SK-N-SH (cell line): ENCODE measurements around the gene MCM5. TPM values are rescaled to one million over a fixed set of nuclear protein-coding genes. Genes with fewer than 3 reads are reported as not detected.
A peak's percentile ranks its signal among the peaks of the same experiment; 100 is the strongest.

Experiments used
- CTCF ChIA-PET: fragments of 300-600, 350-600 bp; formaldehyde crosslinking; extraction: SDS; loops from one replicate; lab custom pipeline; 2021; lab: Yijun Ruan, JAX
- POLR2A ChIA-PET: fragments of 350-600 bp; sonication (Branson Sonifier 250); formaldehyde crosslinking; extraction: SDS; loops from one replicate; lab custom pipeline; 2020; ENCODE audit warnings: antibody characterized with exemption, inconsistent platforms; lab: Yijun Ruan, JAX
- DNase-seq: peaks from one replicate; pipeline ENCODE4 v3.0.0; 2012
- H2AFZ ChIP-seq: fragments of 200-600 bp; sonication (generic); 2 replicates; pipeline ENCODE4 v1.8.1; 2016; ENCODE audit warnings: antibody characterized with exemption, mild to moderate bottlenecking, low read depth
- H3F3A ChIP-seq: fragments of 200-600 bp; sonication (generic); replicated peaks from 2 replicates; pipeline ENCODE3; 2016; ENCODE audit warnings: antibody characterized with exemption, mild to moderate bottlenecking; ENCODE audit not compliant: insufficient read depth
- H3K27ac ChIP-seq, 2 experiments: fragments of 200-500 bp in 1 of 2; fragments of 200-600 bp in 1 of 2; sonication (Bioruptor generic) in 1 of 2; sonication (generic), shearing (Covaris generic) in 1 of 2; 2 replicates each; pipeline versions ENCODE4 v1.5.1 to v1.6.1; 2014 to 2016; ENCODE audit warnings: low read depth in 2 of 2, inconsistent platforms in 1 of 2, low read length in 1 of 2, mild to moderate bottlenecking in 1 of 2, mixed read lengths in 1 of 2
- H3K27me3 ChIP-seq: fragments of 200-600 bp; sonication (generic), shearing (Covaris generic); 2 replicates; pipeline ENCODE4 v1.6.1; 2016; ENCODE audit warnings: mixed run types; ENCODE audit not compliant: insufficient read depth
- H3K36me3 ChIP-seq, 2 experiments: fragments of 200-500 bp in 1 of 2; fragments of 200-600 bp in 1 of 2; sonication (Bioruptor generic) in 1 of 2; sonication (generic) in 1 of 2; replicated peaks in 1 of 2; 2 replicates each; pipeline versions ENCODE3 to v1.5.1; 2014 to 2016; ENCODE audit warnings: low read length in 1 of 2, mild to moderate bottlenecking in 1 of 2; ENCODE audit not compliant: insufficient read depth in 2 of 2, control insufficient read depth in 1 of 2
- H3K4me1 ChIP-seq, 2 experiments: fragments of 200-500 bp in 1 of 2; fragments of 200-600 bp in 1 of 2; sonication (Bioruptor generic) in 1 of 2; sonication (generic), shearing (Covaris generic) in 1 of 2; 2 replicates each; pipeline versions ENCODE4 v1.5.1 to v1.6.1; 2014 to 2016; ENCODE audit warnings: low read depth in 1 of 2, low read length in 1 of 2, mixed run types in 1 of 2; ENCODE audit not compliant: insufficient read depth in 2 of 2, control insufficient read depth in 1 of 2
- H3K4me2 ChIP-seq: fragments of 200-600 bp; sonication (generic), shearing (Covaris generic); 2 replicates; pipeline ENCODE4 v1.6.1; 2017; ENCODE audit warnings: mixed run types
- H3K4me3 ChIP-seq, 2 experiments: fragments of 200-500 bp in 1 of 2; fragments of 200-600 bp in 1 of 2; sonication (Bioruptor generic) in 1 of 2; sonication (generic), shearing (Covaris generic) in 1 of 2; 2 replicates each; pipeline versions ENCODE4 v1.5.1 to v1.8.1; 2014 to 2016; ENCODE audit warnings: low read depth in 2 of 2, inconsistent platforms in 1 of 2, low read length in 1 of 2, mild to moderate bottlenecking in 1 of 2, mixed read lengths in 1 of 2, moderate library complexity in 1 of 2
- H3K79me2 ChIP-seq: fragments of 200-600 bp; sonication (generic); 2 replicates; pipeline ENCODE4 v1.8.1; 2017; ENCODE audit warnings: mild to moderate bottlenecking; ENCODE audit not compliant: insufficient read depth
- H3K9ac ChIP-seq: fragments of 200-600 bp; sonication (generic); 2 replicates; pipeline ENCODE4 v1.6.1; 2017; ENCODE audit warnings: mixed run types
- H3K9me2 ChIP-seq: fragments of 200-600 bp; sonication (generic); 2 replicates; pipeline ENCODE4 v1.6.1; 2017; ENCODE audit warnings: mixed run types
- H3K9me3 ChIP-seq: fragments of 200-600 bp; sonication (generic); 2 replicates; pipeline ENCODE4 v1.6.1; 2017; ENCODE audit warnings: mixed run types, mild to moderate bottlenecking, moderate library complexity
- H4K20me1 ChIP-seq: fragments of 200-600 bp; sonication (generic); 2 replicates; pipeline ENCODE4 v1.6.1; 2017; ENCODE audit warnings: mild to moderate bottlenecking, mixed run types; ENCODE audit not compliant: insufficient read depth
- ELF1 ChIP-seq: IDR thresholded peaks from 2 replicates; pipeline ENCODE4 v1.4.0; 2012
- FOXM1 ChIP-seq: IDR thresholded peaks from 2 replicates; pipeline ENCODE4 v1.4.0; 2012; ENCODE audit warnings: low read depth, mild to moderate bottlenecking
- GATA2 ChIP-seq: sonication (generic); formaldehyde crosslinking; IDR thresholded peaks from 2 replicates; pipeline ENCODE4 v1.5.0; 2020; ENCODE audit warnings: mild to moderate bottlenecking, missing genetic modification reagents
- JUND ChIP-seq: IDR thresholded peaks from 2 replicates; pipeline ENCODE4 v1.4.0; 2012
- MXI1 ChIP-seq: IDR thresholded peaks from 2 replicates; pipeline ENCODE4 v1.6.1; 2012; ENCODE audit warnings: mild to moderate bottlenecking, low read depth, low read length, improper control_type of control experiment
- NRF1 ChIP-seq: IDR thresholded peaks from 2 replicates; pipeline ENCODE4 v1.6.1; 2012; ENCODE audit warnings: low read depth, mild to moderate bottlenecking, low read length
- RAD21 ChIP-seq: IDR thresholded peaks from 2 replicates; pipeline ENCODE4 v1.6.1; 2012; ENCODE audit warnings: mild to moderate bottlenecking, low read length
- RFX5 ChIP-seq: IDR thresholded peaks from 2 replicates; pipeline ENCODE4 v1.6.1; 2012; ENCODE audit warnings: mild to moderate bottlenecking, improper control_type of control experiment, low read length
- SMC3 ChIP-seq: IDR thresholded peaks from 2 replicates; pipeline ENCODE4 v1.6.1; 2012; ENCODE audit warnings: low read depth, low read length, improper control_type of control experiment
- TAF1 ChIP-seq: IDR thresholded peaks from 2 replicates; pipeline ENCODE4 v1.6.1; 2012; ENCODE audit warnings: low read depth, mild to moderate bottlenecking, low read length, moderate library complexity, borderline replicate concordance
- TCF12 ChIP-seq: IDR thresholded peaks from 2 replicates; pipeline ENCODE4 v1.4.0; 2012
- TEAD4 ChIP-seq: IDR thresholded peaks from 2 replicates; pipeline ENCODE4 v1.4.0; 2012; ENCODE audit warnings: mild to moderate bottlenecking, borderline replicate concordance; ENCODE audit not compliant: insufficient read depth
- WGBS: methylation state at CpG from one replicate; pipeline ENCODE4 v1.1.6; 2017; ENCODE audit warnings: low lambda C conversion rate; 5-methylcytosine and 5-hydroxymethylcytosine counted together
- polyA plus RNA-seq, 3 experiments: library from polyadenylated mRNA; depleted of rRNA; stranded (reverse); fragments of >200 nt; gene quantifications; 2 replicates each; pipeline ENCODE4 v1.2.3, GENCODE V29; 2012
- TF ChIP-seq, protein P1 (sequence below): fragments of 150-350 bp; IDR thresholded peaks from 2 replicates; pipeline ENCODE4 v1.6.1; 2016; ENCODE audit warnings: mild to moderate bottlenecking, low read depth, low read length
- TF ChIP-seq, protein P2 (sequence below): IDR thresholded peaks from 2 replicates; pipeline ENCODE4 v1.4.0; 2012; ENCODE audit warnings: low read depth
- TF ChIP-seq, protein P3 (sequence below): IDR thresholded peaks from 2 replicates; pipeline ENCODE4 v1.4.0; 2012; ENCODE audit warnings: low read depth, borderline replicate concordance
- TF ChIP-seq, protein P4 (sequence below): IDR thresholded peaks from 2 replicates; pipeline ENCODE4 v1.4.0; 2012; ENCODE audit warnings: low read depth, borderline replicate concordance

MCM5 gene
- polyA plus RNA-seq, 1 of the 3 experiments (the other 2 are of a cell fraction): 42.9 TPM

DNA sequence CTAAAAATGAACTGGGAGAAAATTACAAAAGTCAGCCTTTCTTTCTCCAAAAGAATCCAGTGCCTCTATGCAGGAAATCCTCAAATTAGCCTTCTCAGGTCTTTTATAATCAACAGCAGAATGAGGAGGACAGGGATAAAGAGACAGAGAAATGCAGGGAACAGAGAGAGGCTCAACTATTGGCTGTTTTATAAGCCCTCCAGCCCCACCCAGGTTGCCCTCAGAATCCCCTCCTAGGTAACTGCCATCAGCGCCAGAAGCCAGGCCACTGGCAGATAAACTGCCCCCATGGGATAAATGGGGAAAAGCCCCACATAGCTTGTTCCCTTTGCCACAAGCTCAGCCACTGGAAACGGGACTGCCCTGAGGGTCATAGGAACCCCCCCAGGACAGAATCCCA lies 29.9 kb upstream of the MCM5 start:
- no peak overlapping the region for H2AFZ ChIP-seq

DNA sequence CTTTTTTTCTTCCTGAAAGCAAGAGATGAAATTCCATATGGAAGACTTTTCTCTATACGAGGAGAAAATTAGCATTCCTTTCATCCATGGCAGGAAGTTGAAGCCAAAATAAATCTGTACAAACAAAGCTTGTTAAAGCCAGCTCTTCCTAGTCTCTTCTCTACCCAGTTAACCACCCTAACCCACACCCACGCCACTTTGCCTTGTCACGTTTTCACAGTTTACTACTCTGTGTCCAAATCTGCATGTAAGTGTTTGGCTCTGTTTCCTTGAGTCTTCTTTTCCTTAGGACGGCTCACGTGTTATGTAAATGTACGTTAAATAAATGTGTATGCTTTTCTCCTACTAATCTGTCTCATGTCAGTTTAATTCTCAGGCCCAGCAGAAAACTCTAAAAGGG lies 26.2 kb upstream of the MCM5 start:
- Histone ChIP-seq H3K79me2 (no peaks in the 10 kb centered on the region), H3K36me3 (no peaks in the 10 kb centered on the region), H3F3A (peaks cover 12% of the 10 kb centered on the region), H2AFZ (no peak overlapping the region), H3K27ac (no peak overlapping the region), H3K27me3 (no peaks in the 10 kb centered on the region), H3K9me2 (no peaks in the 10 kb centered on the region), H3K9me3 (no peaks in the 10 kb centered on the region), H3K9ac (no peak overlapping the region), H4K20me1 (no peaks in the 10 kb centered on the region), H3K4me2 (no peak overlapping the region), H3K4me3 (no peak overlapping the region), H3K4me1 (peaks cover 8 to 13% of the 10 kb centered on the region in 2 experiments; a peak in 3 of 4 replicates)
- DNase-seq: no peak
- WGBS: 90% methylated on average over 6 of the region's 6 CpGs
- TF ChIP-seq, protein P1, sequence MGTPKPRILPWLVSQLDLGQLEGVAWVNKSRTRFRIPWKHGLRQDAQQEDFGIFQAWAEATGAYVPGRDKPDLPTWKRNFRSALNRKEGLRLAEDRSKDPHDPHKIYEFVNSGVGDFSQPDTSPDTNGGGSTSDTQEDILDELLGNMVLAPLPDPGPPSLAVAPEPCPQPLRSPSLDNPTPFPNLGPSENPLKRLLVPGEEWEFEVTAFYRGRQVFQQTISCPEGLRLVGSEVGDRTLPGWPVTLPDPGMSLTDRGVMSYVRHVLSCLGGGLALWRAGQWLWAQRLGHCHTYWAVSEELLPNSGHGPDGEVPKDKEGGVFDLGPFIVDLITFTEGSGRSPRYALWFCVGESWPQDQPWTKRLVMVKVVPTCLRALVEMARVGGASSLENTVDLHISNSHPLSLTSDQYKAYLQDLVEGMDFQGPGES: no peak
- TF ChIP-seq JUND (no peak), NRF1 (no peak)
- ChIA-PET POLR2A (no interaction called here), CTCF (no interaction called here)

More for the DNA sequence above, 29.9 kb upstream of the MCM5 start:
- H3K27ac ChIP-seq: peak overlapping the region in 1 of 2 experiments; percentile 24; a peak in 1 of 4 replicates
- TF ChIP-seq TEAD4 (no peak), SMC3 (no peak), TAF1 (no peak), FOXM1 (no peak), ELF1 (no peak), RAD21 (no peak), MXI1 (no peak), GATA2 (CRISPR knock-in tag) (no peak), JUND (no peak), RFX5 (no peak), TCF12 (no peak)
- TF ChIP-seq, protein P2, sequence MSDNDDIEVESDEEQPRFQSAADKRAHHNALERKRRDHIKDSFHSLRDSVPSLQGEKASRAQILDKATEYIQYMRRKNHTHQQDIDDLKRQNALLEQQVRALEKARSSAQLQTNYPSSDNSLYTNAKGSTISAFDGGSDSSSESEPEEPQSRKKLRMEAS: no peak
- TF ChIP-seq, protein P3, sequence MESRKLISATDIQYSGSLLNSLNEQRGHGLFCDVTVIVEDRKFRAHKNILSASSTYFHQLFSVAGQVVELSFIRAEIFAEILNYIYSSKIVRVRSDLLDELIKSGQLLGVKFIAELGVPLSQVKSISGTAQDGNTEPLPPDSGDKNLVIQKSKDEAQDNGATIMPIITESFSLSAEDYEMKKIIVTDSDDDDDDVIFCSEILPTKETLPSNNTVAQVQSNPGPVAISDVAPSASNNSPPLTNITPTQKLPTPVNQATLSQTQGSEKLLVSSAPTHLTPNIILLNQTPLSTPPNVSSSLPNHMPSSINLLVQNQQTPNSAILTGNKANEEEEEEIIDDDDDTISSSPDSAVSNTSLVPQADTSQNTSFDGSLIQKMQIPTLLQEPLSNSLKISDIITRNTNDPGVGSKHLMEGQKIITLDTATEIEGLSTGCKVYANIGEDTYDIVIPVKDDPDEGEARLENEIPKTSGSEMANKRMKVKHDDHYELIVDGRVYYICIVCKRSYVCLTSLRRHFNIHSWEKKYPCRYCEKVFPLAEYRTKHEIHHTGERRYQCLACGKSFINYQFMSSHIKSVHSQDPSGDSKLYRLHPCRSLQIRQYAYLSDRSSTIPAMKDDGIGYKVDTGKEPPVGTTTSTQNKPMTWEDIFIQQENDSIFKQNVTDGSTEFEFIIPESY: no peak
- TF ChIP-seq, protein P4, sequence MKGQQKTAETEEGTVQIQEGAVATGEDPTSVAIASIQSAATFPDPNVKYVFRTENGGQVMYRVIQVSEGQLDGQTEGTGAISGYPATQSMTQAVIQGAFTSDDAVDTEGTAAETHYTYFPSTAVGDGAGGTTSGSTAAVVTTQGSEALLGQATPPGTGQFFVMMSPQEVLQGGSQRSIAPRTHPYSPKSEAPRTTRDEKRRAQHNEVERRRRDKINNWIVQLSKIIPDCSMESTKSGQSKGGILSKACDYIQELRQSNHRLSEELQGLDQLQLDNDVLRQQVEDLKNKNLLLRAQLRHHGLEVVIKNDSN: no peak
- TF ChIP-seq, all 33 proteins: peak for 0
- Histone ChIP-seq H3K9me2 (no peaks in the 10 kb centered on the region), H3K4me3 (no peak overlapping the region), H3K9ac (no peak overlapping the region), H3K4me2 (no peak overlapping the region), H4K20me1 (no peaks in the 10 kb centered on the region), H3K27me3 (no peaks in the 10 kb centered on the region), H3K36me3 (no peaks in the 10 kb centered on the region), H3F3A (peaks cover 3% of the 10 kb centered on the region), H3K4me1 (peaks cover 3 to 5% of the 10 kb centered on the region in 2 experiments; a peak in 3 of 4 replicates), H3K9me3 (no peaks in the 10 kb centered on the region), H3K79me2 (no peaks in the 10 kb centered on the region)
- no peak for DNase-seq
- ChIA-PET CTCF (interaction anchor here (0.8 to 1.7 kb wide), 3 partner anchors 11 to 213 kb away, joined by 3 to 5 read pairs (median 3); no protein-coding TSS in a partner anchor), POLR2A (no interaction called here)
- 80% methylated on average over 1 of the region's 2 CpGs for WGBS
